ENCODE results near the gene TRAF1.

Gene TRAF1

DNA sequence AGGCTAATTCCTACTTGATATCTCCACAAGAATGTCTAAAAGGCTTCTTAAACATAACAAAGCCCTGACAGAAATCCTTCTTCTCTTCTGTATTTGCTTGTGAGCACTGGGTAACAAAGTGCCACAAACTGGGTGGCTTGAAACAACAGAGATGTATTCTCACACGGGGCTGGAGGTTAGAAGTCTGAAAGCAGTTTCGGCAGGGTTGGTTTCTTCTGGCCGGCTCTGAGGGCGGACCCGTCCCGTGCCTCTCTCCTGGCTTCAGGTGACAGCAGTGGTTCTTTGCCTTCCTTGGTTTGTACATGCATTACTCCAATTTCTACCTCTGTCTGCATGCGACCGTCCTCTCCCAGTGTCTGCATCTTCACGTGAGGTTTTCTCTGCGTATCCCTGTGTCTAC, 14.0 kb upstream of the TRAF1 start:
- no peak for DNase-seq

GRCh38 chr9:120938851-120939250, 12.3 kb upstream of the TRAF1 start:
- DNase-seq: no peak

- no peak for DNase-seq
These were observed 11.0 kb upstream of the TRAF1 start for GRCh38 chr9:120937596-120937995.

DNA sequence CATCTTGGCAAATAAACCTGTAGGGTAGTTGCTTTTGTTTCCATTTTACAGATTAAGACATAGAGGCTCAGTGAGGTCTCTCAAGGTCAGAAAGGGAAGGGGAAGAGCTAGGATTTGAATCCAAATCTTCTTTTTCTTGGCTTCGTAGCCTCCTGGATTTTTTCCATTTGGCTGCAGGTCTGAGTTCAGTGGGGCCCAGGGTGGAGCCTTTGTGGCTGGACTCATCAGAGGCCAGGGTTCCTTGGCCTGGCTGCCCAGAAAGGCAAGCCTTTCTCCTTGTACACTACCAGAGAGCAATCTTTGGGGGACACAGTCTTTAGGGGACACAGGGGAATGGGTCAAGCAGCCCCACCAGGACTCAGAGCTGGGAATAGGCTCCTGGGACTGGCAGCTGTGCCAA, 10.5 kb upstream of the TRAF1 start:
- DNase-seq: no peak

DNA sequence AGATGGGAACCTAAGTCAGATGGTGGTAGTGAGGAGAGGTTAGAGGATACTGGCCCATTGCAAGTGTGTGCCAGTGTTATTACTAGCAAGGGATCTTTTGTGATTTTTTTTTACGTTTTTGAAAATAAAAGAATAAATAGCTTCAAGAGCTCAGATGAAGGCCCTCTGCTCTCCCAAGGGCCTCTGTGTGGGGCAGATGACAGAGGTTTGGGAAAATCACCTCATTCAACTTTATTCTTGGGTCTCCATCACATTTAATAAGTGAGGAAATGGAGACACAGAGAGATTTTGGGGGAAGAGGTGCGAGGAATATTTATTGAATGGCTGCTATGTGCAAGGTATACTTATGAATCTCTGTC, 10.1 kb upstream of the TRAF1 start:
- no peak for DNase-seq

DNA sequence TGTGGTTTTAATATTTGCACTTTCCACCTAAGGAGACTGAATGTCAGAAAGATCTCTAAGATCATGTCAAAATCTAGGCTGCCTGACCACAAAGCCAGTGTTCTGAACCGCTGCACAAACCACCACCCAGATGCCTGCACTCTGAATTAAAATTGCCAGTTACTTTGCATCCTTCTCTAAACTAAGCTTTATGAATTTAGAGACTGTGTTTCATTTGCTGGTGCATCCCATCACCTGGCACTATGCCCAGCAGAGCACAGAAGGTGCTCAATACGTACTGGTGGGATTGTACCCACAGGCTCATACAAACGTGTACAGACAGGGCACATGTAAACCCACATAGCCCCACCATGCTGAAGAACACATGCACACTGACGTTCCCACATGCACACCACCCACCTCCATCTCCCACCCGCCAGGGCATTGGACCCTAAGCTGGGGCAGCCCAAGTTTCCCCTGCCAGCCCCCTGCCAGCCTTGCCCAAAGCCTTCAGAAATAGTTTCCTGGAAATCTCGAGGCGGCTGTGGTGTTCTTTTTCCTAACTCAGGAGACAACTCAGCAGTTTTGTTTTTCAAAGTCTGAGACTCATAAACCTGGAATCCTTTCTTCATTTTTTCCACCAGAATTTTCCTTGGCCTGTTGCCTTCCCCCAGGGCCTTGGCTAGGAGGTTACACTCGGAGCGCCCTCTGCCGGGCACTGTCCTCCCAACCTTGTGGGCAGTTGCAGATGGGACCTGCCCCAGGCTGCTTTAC, 9.6 kb upstream of the TRAF1 start:
- DNase-seq: peak; percentile 96

DNA sequence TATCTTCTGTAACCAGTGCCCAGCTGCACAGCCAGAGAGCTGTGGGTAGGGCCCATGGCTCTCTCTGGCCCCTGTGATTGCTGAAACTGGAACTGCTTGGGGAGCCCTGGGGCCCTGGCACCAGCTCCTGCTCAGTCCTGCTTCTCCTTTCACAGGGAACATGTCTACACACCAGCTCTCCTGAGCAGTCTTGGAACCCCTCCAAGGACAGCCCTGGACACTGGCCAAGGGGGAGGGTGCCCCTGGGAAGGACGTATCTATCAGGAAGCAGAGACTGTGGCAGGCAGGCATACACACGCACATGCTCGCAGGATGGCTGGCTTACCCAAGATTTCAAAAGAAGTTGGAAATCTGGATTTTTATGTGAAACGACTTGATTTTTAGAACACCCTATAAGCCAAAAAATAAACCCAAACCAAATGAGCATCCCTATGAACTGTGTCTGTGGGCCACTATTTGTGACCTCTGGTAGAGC, 8.8 kb upstream of the TRAF1 start:
- peak; percentile 73 for DNase-seq

GRCh38 chr9:120934281-120934680, 7.7 kb upstream of the TRAF1 start:
- DNase-seq: no peak

DNA sequence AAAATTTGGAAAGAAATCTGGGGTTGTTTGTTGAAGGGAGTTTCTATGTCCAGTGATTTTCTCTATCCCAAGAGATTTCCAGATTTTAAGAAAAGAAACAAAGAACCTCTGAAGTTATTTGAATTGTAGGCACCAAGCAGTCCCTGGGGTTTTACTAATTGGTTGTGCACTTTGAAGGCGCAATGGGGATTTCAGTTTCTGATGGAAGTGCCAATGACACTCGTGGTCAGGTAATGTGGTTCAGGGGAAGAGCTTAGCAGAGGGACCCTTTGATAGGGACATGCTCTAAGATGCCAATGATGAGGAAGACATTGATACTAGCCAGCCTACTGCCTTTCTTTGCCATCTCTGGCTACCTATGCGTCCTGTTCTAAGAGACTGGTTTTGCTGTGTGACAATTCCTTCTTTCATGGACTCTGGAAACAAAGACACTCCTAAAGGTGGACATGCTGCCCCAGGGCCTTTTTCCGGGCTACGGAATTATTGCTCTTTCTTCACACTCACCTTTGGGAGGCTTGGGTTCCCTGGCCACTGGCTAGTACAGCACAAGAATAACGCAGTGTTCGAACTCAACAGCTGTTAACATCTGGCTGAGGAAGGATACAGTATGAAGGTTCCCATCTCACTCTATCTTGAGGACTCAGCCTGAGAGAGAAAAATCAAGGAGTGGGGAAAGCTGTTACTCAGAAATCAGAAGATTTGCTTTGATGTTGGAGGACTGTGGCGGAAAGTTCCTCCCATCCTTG, 6.9 kb upstream of the TRAF1 start:
- DNase-seq: no peak

DNA sequence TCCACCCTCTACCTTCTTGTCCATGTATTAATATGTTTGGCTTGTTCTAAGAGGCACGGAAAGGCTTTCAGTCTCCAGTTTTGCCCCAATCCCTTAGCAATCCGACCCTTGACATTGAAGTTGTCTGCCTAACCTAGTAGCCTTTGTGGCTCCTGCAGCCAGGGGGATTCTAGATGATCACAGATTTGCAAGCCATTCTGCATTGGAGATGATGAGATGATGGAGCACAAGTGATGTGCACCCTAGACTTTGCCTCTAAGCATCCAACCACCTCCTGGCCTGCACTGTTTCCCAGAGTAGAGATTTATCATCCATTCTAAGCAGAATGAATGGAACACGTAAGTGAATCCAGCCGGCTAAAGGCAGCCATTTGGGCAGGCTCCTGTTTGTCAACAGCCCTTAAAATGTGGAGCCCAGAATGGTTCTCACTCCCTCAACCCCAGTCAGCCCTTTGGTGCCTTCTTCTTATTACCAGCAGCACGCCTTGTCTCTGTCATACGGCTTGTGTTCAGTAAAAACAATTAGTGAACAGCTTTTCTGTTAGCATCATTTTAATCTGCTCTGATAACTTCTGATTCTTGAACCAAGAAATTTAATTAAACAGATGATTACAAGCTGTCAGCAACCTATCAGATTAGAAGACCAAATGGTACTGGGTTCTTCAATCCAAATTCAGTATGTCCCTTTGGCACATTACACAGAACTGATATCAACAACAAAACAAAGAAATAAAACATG, 5.7 kb upstream of the TRAF1 start:
- no peak for DNase-seq

DNA sequence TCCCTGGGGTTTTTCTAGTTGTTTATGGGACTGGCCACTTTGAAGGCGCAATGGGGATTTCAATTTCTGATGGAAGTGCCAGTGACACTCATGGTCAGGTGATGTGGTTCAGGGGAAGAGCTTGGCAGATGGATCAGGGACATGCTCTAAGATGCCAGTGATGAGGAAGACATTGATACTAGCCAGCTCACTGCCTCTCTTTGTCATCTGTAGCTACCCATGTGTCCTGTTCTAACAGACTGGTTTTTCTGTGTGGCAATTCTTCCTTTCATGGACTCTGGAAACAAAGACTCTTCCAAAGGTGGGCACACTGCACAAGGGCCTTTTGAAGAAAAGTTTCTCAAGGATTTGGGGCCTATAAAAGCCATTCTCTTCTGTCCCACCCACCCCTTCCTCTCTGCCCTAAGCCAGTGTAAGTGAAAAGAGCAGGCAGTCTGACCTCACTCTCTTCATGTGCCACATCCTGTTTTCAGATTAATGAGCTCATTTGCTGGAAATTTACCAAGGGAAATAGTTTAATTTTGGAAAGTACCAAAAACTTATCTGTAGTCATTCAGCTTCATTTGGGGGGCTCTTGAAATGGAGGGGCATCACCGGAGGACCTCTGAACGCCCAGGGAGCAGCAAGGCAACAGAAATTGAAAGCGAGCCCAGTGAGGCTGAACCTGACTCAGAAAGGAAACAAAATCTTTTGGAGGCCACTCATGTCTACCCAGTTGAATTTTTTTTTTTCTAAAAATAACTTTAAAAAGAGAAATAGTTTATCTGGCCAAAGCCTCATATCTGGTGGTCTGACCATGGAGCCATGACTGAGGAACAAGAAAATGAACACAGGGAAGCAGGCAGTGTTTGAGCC, 4.9 kb upstream of the TRAF1 start:
- peak; percentile 85 for DNase-seq

GRCh38 chr9:120929229-120929791, 2.7 kb upstream of the TRAF1 start:
- no peak for DNase-seq

DNA sequence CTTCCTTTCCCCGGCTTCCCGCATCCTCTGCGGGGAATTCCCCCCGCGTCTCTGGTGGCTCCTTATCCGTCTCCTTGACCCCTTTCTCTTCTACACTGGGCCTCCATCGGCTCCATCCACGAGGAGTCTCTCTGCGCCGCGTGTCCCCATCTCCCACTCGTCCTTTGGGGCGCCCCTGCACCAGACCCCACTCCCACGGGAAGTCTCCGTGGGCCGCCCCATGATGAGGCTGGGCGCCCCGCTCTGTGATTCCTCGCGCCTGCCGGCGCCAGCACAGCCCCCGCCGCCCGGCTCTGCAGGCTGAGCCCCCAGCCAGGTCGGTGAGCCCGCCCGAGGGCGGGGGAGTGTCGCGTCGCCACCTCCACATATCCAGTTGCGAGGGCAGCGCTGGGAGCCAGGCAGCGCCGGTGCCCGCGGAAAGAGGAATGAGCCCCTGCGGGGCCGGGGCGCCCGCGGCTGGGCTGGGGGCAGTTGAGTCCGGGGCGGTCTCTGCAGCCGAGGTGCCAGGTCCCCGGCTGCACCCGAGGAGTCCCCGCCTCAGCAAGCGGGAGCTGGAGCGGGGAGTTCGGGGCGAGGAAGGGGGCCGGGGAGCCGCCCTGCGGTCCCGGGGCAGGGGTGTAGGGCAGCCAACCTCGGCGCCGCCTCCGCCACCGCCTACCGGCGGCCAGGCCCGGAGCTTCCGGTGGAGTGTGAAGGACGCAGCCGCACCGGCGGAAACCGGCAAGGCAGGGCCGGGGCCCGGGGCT, 2.1 kb upstream of the TRAF1 start:
- DNase-seq: peak; percentile 92

DNA sequence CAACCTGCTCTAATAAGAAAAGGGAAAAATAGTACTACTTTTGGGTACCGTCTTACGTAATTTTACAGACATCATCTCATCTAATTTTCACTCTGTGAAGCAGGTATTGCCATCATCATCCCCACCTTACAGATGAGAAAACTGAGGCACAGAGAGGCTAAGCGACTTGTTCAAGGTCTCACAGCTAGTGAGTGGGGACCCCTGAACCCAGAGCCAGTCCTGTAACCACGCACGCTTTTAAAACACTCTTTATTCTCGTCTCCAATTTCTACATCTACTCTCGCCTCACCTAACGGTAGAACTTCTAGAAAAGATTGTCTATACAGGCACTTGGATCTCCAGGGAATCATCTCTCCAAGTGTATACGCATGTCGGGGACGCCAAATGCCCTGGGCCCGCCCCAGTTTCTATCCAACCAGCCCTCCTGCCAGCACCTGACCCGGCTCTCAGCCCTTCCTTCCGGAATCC, 1.5 kb upstream of the TRAF1 start:
- no peak for DNase-seq

DNA sequence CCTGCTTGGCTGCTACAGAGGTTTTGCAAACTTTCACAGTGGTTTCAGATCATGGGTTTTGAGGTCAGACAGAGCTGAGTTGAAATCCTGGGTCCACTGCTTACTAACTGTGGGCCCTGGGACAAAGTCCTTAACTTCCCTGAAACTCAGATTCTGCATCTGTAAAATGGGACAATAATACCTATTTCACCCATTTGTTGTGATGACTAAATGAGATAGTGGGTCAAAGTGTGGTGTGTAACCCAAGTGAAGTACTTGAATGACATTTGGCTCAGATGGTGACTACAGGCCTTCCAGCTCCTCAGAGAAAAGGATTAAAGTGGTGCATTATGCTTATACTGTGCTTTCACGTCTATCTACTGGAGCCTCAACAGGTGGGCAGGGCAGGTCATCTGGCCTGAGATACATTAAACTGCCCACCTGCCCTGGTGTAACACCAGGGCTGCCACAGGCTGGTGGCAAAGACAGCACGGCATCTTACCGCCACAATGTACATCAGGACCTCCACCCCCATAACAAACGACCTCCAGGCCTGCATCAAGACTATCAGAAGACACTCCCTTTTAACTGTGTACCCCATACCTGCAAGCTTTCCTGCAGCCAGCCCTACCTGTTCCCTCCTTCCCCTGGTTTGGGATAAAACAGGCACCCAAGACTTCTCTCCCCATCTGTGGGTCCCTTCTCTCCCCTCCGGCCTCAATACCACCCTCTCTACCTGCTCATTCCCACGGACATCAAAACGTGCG, 846 bp upstream of the TRAF1 start:
- DNase-seq: no peak

- peak; percentile 92 for DNase-seq
These were observed 830 bp downstream of the TRAF1 start for GRCh38 chr9:120925535-120926396.

- DNase-seq: no peak
These were observed 1.7 kb downstream of the TRAF1 start for GRCh38 chr9:120924698-120925534.

- DNase-seq: no peak
These were observed 2.8 kb downstream of the TRAF1 start for GRCh38 chr9:120923620-120924328.

Measured in activated effector memory CD4-positive, alpha-beta T cell treated with anti-CD3 and anti-CD28 coated beads, Interleukin-2, amount 50 U/mL, for 16 hours (primary cell).